GM21619 (cell line): Measurements from ENCODE around the gene SMCP.

Source experiments
- ATAC-seq: cut with Tn5 transposase; IDR thresholded peaks from one replicate; pipeline ENCODE4 v1.9.1; 2021; ENCODE audit not compliant: unreplicated experiment

The SMCP gene

DNA sequence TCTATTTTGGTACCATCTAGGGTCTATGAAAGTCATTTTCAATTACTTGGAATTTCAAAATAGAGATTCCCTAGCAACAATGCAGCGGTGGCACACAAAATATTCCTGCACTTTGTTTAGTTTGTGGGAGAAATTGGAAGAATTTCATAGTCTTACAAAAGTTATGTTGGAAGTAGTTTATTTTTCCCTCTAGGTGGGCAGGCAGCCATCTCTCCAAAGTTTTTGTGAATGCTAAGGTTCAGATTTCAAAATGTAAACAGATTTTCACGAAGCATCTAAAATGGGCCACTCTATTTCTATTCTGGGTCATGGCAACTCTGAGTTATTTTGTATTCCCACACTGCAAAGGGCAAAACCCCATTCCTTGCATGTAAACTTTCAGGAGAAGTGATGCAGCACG is 8.0 kb downstream of the SMCP start:
- ATAC-seq: no peak

DNA sequence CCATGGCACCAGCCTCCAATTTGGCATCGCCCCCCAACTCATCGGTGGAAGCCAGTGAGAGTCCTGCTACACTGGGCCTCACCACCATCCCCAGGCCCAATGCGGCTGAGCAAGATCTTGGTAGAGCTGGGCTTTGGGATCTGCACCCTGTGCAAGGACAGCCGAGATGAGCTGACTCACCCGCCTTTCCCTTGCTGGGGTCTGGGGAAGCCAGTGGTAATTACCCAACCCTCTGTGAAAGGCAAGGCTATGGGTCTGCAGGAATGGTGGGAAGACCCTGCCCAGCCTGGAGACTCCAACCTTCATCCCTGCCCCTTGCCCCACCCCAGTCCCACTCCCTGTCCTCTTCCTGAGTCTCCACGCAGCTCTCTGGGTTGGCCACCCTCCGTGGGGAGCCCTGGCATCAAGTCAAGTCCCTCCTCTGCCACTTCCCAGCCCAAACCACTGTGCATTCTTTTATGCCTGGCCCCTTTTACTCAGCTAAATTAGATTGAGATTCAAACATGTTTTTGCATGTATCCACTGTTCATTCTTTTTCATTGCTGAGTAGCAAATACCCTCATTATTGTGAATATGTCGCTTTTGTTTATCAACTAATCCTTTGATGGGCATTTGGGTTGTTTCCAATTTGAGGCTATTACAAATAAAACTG is 8.8 kb downstream of the SMCP start:
- no peak for ATAC-seq

DNA sequence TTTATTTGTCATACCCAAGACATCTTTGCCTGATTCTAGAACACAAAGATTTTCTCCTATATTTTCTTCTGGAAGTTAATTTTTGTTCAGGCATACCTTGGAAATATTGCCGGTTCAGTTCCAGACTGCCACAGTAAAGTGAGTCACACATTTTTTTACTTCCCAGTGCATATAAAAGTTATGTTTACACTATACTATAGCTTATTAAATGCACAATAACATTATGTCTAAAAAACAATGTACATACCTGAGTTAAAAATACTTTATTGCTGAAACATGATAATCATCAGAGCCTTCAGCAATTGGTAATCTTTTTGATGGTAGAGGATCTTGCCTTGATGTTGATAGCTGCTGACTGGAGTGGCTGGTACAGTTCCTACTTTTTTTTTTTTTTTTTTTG is 10.0 kb downstream of the SMCP start:
- ATAC-seq: no peak

DNA sequence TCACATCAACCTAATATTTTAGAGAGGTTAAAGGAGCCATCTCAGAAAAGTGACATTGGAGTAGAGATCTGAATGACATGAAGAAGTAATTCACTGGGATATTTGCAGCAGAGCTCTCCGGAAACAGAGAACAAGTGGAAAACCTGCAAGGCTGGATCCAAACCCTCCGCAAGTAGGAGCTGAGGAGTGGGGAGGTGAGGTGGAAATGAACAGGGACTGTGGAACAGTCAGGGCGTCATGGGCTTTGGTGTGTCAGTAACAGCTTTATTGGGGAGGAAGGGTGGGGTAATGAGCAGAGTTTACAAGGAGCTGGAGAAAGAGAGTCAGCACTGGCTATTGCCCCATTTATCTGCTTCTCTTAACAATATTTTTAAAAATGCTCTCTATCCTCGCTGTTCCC is 20.9 kb downstream of the SMCP start:
- no peak for ATAC-seq

DNA sequence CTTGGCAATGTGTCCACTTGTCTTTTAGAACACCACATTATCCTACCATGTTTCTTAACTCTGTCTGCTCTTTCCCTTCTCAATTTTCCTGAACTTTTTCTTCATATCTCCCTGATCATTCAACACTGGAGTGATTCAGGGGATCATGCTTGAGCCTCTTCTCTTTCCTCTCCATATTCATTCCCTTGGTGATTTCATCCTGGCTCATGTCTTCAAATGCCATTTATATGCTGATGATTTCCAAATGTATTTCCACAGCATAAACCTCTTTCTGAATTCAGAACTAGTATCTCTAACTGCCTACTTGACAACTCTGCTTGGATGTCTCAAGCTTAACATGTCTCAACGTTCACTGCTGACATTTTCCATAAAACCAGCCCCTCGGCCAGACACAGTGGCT is 21.8 kb downstream of the SMCP start:
- ATAC-seq: no peak

DNA sequence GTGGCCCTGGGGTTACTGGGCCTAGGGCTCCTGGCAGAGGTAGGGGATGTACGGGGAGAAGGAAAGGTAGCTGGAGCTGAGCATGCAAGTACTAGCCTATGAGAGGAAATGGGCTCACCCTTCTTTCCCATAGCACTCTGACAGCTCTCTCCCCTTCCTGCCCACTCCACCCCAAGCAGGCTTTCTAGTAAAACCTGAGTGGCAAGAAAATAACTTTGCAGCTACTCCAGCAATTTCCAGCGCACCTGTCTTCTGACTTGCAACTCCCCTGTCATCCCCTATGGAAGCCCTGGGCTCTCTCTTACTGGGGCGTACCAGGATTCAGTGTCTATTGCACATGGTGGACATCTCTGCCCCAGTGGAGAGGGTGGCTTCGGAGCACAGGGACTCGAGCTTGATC is 23.5 kb downstream of the SMCP start:
- no peak for ATAC-seq

DNA sequence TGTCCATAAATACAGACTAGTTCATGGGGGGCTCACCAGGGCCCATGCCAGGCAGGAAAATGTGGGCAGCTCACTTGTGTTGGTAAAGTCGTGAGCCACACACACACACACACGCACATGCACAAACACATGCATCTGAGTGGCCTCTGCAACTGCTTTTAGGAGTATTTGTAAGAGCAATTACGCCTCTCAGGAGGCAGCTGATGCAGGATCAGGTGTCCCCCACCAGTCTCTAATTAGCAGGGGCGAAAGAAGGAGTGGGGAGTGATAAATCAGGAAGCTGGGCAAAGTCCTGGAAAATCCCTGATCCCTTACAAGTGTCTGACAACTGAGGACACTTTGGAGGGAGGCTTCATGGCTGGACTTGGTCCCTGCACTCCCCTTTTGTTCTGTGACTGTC is 24.5 kb downstream of the SMCP start:
- ATAC-seq: no peak

DNA sequence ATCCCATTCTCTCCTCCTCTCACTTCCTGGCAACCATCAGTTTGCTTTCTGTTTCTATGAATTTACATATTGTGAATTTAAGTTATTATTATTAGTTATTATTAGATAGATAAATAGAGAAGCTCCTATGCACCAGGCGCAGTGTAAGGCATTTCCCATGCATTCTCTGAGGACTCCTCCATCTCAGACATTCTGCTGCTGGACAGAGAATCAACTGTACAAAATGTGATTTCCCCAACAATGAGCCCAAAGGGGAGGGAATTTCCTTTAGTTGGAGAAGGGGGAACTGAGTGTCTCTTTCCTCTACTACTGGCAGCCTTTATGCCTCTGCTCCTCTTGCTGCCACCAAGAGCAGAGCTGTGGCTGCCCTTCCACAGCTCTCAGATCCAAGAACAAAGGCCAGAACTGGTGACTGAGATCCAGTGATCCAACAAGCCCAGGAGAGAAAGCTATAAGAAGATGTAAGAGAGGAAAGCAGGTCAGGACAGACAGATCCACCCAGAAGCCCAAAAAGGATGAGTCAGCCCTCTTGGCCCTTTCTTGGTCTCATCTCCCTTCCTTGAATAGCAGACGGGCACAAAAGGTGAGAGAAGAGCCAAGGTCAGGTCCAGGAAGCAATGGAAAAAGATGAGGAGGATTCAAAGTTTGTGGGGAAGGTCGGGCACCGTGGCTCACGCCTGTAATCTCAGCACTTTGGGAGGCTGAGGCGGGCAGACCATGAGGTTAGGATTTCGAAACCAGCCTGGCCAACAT is 26.7 kb downstream of the SMCP start:
- ATAC-seq: no peak

DNA sequence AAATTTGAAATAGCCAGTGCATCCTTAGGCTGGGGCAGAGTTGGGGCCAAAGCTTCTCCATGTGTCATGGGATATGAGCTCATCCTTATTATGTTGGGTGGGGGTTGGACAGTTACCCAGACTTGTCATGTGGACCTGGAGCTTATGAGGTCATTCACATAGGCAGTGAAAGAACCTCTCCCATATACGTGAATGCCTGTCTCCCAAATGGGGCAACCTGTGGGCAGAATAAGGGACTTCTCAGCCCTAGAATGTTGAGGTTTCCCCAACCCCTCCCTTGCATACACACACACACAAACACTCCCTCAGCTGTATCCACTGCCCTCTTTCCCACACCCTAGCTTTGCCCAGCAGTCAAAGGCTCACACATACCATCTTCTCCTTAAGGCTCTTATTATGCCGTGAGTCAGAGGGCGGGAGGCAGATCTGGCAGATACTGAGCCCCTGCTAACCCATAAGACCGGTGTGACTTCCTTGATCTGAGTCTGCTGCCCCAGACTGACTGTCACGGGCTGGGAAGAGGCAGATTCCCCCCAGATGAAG is 28.0 kb downstream of the SMCP start:
- no peak for ATAC-seq

DNA sequence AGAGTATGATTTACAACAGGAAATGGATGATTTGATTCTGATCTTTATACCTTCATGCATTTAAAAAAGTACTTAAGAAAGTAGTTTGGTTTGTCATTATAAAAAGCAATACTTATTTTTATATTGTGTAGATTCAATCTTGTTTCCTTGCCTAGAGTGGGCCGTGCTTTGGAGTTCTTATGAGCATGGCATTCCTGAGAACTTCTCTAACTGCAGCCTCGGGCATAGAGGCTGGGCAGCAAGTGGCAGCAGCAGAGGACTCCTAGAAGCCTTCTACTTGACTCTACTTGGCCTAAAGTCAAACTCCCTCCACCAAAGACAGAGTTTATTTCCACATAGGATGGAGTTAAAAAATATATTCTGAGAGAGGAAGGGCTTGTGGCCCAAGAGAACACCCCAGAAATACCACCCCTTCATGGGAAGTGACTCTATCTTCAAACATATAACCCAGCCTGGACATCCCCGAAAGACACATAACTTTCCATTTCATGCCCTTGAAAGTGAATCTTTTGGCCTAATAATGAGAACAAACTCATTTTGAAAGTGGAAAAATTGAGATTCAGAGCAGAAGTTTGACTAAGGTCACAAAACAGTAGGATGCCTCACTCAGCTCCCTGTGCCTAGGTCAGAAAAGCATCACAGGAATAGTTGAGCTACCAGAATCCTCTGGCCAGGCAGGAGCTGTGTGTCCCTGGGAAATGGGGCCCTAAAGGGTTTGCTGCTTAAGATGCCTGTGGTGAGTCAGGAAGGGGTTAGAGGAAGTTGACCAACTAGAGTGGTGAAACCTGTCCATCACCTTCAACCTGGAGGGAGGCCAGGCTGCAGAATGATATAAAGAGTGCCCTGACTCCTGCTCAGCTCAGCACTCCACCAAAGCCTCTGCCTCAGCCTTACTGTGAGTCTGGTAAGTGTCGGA is 29.8 kb downstream of the SMCP start, which contains the start of gene IVL:
Gene IVL, plus strand, starts transcription at position 861 of the 916 bp plus-strand sequence. CDS start 1,252 bp downstream, outside the sequence.
- ATAC-seq: no peak

DNA sequence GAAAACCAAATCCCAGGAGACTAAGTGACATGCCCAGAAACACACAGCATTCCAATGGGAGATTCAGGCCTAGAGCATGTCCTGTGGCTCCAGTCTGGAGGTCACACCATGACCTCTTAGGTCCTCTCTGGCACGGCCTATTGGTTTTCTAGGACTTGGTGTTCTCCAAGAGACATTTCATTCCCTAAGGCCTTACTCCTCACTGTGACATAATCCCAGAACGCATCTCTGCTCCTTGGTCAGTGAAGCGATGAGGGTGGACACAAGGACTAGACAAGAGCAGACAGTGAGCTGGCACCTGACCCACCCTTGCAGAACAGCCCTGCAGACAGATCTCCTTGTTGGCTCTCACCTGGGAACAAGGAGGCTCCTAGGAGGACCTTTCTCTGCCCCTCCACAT is 31.1 kb downstream of the SMCP start:
- ATAC-seq: no peak

DNA sequence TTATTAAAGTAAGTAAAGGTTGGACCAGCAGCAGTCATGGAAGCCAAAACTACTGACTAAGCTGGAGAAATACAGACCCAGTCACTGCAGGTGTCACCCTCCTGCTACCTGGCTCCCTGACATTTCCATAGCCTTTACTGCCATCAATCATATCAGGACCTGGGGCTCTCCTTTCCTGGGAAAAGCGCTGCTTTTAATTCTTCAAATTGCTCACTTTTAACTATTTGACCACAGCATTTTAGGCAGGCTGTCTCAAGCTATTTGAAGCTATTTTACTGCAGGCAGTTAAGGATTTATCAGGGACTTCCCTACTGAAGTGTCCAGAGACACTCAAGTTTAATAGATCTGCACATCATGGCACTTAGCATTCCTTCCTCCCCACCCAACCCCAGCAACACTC is 34.3 kb downstream of the SMCP start:
- no peak for ATAC-seq

DNA sequence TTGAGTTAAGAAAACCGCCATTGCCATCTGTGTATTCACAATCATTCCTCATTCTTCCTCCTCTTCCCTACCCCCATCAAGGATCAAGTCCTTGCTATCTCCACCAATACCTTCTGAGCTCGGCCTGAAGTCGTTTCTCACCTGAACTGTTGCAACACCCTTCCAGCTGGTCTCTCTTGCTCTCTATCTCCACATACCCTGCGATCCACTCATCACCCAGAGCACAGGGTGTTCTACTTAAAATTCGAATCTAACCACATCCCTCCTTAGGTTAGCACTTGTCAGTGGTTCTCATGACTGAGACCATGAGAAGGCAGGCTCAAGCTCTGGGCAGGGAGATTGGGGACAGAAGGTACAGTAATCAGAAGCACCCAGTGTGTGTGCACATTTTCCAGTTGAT is 34.8 kb downstream of the SMCP start:
- ATAC-seq: no peak

DNA sequence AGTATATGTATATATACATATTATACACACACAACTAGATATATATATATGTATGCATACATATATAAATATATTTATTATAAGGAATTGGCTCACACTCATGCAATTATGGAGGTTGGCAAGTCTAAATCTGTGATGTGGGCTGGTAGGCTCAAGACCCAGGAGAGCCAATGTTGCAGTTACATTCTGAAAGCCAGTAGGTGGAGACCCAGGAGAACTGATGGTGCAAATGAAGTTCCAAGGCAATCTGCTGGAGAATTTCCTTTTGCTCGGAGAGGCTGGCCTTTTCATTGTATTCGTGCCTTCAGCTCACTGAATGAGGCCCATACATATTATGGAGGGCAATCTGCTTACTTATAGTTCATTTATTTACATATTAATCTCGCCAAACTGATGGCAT is 39.7 kb downstream of the SMCP start:
- ATAC-seq: no peak

DNA sequence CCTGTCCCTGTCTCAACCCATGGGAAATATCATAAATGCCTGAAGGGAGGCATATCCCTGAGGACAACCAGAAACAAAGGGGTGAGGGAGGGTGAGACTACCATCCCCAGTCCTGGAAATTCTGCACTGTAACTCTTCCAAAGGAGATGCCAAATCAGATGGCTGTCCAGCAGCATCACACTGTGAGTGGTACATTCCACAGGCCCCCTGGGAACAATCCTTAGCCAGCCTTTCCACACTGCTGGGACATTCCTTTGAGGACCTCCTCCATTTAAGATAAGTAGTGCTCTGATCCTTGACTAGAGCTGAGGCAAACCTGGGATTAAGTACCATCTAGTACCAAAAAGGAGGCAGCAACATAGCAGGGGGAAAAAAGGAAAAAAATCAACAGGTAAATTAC is 40.9 kb downstream of the SMCP start:
- no peak for ATAC-seq

DNA sequence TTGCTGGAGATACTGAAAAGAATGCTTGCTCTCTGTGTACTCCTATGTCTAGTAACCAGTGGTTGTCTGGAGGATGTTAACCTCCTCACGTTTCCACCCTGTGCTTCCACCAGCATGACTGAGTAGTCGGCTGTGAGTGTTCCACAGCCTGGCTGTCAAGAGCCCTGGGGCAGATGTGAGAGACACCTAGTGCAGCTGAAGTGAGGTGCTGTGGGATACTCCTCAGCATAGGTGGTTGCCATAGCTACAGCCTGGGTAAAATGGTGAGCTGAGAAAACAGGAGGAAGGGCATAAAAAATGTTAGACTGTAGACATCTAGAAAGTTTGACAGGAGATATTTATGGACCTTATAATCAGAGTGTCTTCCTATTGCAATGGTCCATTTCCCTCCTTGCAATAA is 46.1 kb downstream of the SMCP start:
- ATAC-seq: no peak

DNA sequence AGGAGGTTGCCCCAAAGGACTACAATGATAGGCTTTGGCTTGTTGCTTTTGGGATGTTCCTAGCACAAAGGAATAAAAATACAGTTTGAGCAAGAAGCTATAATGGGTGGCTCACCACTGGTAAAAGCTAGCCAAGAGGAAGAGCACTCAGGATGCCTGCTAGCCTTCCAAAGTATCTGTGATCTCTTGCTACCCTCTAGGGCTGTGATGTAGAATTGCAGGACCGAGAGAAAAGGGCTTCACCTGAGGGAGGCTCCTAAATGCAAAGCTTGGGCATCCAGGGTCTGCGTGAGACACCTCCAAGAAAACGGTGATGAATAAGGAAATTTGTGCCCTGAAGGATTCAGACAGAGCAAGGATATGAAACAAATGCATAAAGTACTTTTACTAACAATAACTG is 48.0 kb downstream of the SMCP start:
- ATAC-seq: no peak

DNA sequence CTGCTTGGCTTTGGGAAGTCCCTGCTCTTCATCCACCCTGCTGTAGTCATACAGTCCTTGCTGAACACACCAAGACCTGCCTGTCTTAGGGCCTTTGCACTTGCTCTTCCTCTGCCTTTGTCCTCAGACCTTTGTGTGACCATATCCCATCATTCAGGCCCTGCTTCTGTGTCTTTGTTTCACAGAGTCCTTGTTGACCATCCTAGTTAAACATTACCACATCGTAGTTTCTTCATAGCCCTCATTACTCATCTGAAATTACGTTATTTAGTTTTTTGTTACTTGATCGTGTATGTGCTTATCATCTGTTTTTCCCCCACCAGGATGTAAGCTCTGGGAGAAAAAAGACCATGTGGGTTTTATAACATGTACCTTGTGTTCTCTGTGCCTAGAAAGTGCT is 50.5 kb downstream of the SMCP start:
- no peak for ATAC-seq

DNA sequence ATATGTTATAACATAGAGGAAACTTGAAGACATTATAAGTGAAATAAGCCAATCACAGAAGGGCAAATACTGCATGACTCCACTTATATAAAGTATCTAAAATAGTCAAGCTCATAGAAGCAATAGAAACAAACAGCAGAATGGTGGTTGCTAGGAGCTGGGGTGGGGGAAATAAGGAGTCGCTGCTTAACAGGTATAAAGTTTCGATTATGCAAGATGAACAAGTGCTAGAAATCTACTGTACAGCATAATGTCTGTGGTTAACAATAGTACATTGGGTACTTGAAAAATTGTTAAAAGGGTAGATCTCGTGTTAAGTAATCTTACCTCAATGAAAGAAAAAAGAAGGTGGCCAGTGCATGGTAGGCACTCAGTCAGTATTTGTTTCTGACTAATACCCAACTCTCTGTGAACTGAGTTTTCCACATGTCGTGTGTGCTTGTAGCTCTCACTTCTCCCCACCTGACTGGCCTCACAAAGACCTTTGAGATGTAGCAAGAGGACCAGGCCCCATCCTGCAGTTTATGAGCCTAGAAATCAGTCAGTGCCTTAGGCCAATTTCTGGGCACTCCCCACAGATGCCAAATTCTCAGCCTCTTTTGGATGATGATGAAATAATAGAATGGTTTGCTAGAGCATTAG is 54.2 kb downstream of the SMCP start:
- ATAC-seq: no peak

DNA sequence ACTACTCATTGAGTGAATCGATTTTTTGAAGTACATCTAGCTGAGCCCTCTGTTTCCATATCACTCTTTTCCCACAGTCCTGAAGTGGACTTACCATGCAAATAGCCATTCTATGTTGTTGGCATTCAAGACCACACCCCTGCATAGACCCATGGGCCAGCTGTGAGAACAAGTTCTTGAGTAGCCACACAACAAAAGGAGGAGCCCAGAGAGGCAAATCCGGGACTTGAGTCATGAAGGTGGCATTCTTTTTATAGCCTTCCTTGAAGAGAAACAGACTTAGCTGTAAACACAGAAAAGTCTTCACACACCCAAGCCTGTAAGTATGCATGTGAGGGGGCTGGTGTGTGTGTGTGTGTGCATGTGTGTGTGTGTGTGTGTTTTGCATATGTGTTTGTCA is 55.1 kb downstream of the SMCP start:
- ATAC-seq: no peak
